H1 (cell line): Measurements from ENCODE around the gene NDUFAF7.

ENCODE experiments used
- CBX5 ChIP-seq: fragments of 300-800, 300-1000 bp; sonication (generic); IDR thresholded peaks from 2 replicates; pipeline ENCODE4 v1.7.1; 2016; ENCODE audit warnings: antibody characterized with exemption, low read length, low read depth
- CEBPB ChIP-seq: IDR thresholded peaks from 2 replicates; pipeline ENCODE4 v1.6.1; 2012; ENCODE audit warnings: low read depth, low read length
- EZH2 ChIP-seq: fragments of 200-600 bp; sonication (generic); IDR thresholded peaks from 2 replicates; pipeline ENCODE4 v1.7.1; 2012; ENCODE audit warnings: low read depth, mild to moderate bottlenecking, moderate library complexity, low read length, inconsistent platforms; ENCODE audit not compliant: severe bottlenecking
- FOSL1 ChIP-seq: IDR thresholded peaks from 2 replicates; pipeline ENCODE4 v1.6.1; 2011; ENCODE audit warnings: mild to moderate bottlenecking, low read depth, low read length, moderate library complexity; ENCODE audit not compliant: insufficient read depth
- GTF2F1 ChIP-seq: IDR thresholded peaks from 2 replicates; pipeline ENCODE4 v1.6.1; 2012; ENCODE audit warnings: low read depth, low read length, improper control_type of control experiment, borderline replicate concordance
- KDM1A ChIP-seq: fragments of 200-600, 300-600 bp; sonication (generic); IDR thresholded peaks from 2 replicates; pipeline ENCODE4 v1.7.1; 2016; ENCODE audit warnings: mild to moderate bottlenecking, low read length, borderline replicate concordance
- POLR2A ChIP-seq, 2 experiments: IDR thresholded peaks; 1 replicate in 1 of 2; 2 replicates in 1 of 2; pipeline ENCODE4 v1.6.1; 2011; ENCODE audit warnings: low read depth in 2 of 2, low read length in 2 of 2, mild to moderate bottlenecking in 2 of 2; ENCODE audit errors: control extremely low read depth in 1 of 2
- POLR2AphosphoS5 ChIP-seq: IDR thresholded peaks from 2 replicates; pipeline ENCODE4 v1.6.1; 2011; ENCODE audit warnings: low read depth, low read length
- RBBP5 ChIP-seq: IDR thresholded peaks from 2 replicates; pipeline ENCODE4 v1.7.1; 2012; ENCODE audit warnings: low read depth, mild to moderate bottlenecking, inconsistent platforms, low read length, moderate library complexity, borderline replicate concordance
- SP4 ChIP-seq: IDR thresholded peaks from 2 replicates; pipeline ENCODE4 v1.6.1; 2012; ENCODE audit warnings: low read length, inconsistent platforms
- SRF ChIP-seq: IDR thresholded peaks from 2 replicates; pipeline ENCODE4 v1.6.1; 2011; ENCODE audit warnings: mild to moderate bottlenecking, low read depth, low read length, moderate library complexity
- TF ChIP-seq, protein P1 (sequence below), 3 experiments: IDR thresholded peaks; 1 replicate in 2 of 3; 2 replicates in 1 of 3; pipeline versions ENCODE4 v1.5.1 to v1.6.1; 2011; ENCODE audit warnings: low read length in 3 of 3, mild to moderate bottlenecking in 3 of 3, inconsistent platforms in 2 of 3, low read depth in 1 of 3, moderate library complexity in 1 of 3; ENCODE audit not compliant: insufficient read depth in 1 of 3; ENCODE audit errors: control extremely low read depth in 1 of 3
- TF ChIP-seq, protein P2 (sequence below): IDR thresholded peaks from 2 replicates; pipeline ENCODE4 v1.6.1; 2012; ENCODE audit warnings: inconsistent platforms

DNA sequence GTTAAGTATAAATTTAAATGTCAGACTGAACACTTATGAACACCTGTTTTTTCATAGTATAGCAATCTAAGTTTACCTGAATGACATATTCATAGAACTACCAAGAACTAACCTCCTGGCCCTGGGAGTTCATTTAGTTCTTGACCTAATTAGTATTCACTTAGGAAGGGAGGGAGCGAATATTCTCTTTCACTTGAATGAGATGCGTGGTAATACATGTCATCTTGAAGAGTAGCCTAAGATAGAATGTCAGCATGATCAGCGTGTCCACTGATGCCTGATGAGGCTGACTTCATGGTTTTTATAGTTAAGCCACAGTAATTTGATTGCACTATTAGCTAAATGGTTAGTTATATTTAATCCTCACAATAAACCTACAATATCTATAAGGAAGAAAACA, 13.3 kb downstream of the NDUFAF7 start:
- TF ChIP-seq, protein P1, sequence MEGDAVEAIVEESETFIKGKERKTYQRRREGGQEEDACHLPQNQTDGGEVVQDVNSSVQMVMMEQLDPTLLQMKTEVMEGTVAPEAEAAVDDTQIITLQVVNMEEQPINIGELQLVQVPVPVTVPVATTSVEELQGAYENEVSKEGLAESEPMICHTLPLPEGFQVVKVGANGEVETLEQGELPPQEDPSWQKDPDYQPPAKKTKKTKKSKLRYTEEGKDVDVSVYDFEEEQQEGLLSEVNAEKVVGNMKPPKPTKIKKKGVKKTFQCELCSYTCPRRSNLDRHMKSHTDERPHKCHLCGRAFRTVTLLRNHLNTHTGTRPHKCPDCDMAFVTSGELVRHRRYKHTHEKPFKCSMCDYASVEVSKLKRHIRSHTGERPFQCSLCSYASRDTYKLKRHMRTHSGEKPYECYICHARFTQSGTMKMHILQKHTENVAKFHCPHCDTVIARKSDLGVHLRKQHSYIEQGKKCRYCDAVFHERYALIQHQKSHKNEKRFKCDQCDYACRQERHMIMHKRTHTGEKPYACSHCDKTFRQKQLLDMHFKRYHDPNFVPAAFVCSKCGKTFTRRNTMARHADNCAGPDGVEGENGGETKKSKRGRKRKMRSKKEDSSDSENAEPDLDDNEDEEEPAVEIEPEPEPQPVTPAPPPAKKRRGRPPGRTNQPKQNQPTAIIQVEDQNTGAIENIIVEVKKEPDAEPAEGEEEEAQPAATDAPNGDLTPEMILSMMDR (IDR thresholded peaks at IDR 0.05; ENCODE audit: control extremely low read depth in 1 of 3, insufficient read depth in 1 of 3, low read depth in 1 of 3, low read length in 3 of 3): no peak
- TF ChIP-seq CBX5 (no peak), RBBP5 (no peak), GTF2F1 (no peak), POLR2A (IDR thresholded peaks at IDR 0.05; ENCODE audit: control extremely low read depth in 1 of 2, low read depth in 2 of 2, low read length in 2 of 2) (no peak), FOSL1 (no peak), POLR2AphosphoS5 (no peak), SP4 (no peak), EZH2 (no peak), SRF (no peak), CEBPB (no peak), KDM1A (no peak)
- TF ChIP-seq, protein P2, sequence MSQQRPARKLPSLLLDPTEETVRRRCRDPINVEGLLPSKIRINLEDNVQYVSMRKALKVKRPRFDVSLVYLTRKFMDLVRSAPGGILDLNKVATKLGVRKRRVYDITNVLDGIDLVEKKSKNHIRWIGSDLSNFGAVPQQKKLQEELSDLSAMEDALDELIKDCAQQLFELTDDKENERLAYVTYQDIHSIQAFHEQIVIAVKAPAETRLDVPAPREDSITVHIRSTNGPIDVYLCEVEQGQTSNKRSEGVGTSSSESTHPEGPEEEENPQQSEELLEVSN: no peak
